ENCODE measurements around the gene ANKRD24. TPM values are rescaled to one million over a fixed set of nuclear protein-coding genes. Genes with fewer than 3 reads are reported as not detected.
A peak's percentile ranks its signal among the peaks of the same experiment; 100 is the strongest.
"Not testable (repeated sequence)": the region's sequence is repeated elsewhere in the genome, so short reads cannot be mapped to it uniquely, and the experiment has no call there.

Gene ANKRD24
- total and polyA plus RNA-seq, 7 donors, result 0.34 to 2.7 (median 0.46) TPM

DNA sequence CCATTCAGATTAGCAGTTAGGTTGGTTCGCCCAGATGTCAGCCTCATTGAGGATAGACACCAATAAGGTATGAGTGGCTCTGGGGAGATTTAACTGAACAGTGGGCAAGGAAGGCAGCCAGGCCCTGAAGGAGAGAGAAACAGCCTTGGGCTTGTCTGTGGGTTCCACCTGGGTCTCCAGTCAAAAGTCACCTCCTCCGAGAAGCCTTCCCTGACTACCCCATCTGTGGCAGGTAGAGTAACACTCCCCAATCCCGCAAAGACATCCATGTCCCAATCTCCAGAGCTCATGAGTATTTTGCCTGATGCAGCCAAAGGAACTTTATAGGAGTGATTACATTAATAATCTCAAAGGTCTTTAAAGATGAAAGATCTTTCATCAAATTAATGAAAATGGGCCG, 56.3 kb downstream of the ANKRD24 start:
- no peak overlapping the region for H3K27ac ChIP-seq
- intact Hi-C loops (cut with DNase I), result no loop called here
- H3K36me3 ChIP-seq (ENCODE audit: insufficient read depth in 1 of 2, low read depth in 1 of 2), result no peaks in the 10 kb centered on the region
- peaks cover 0 to 41% (median 9%) of the 10 kb centered on the region in 3 donors for H3K27me3 ChIP-seq (ENCODE audit: insufficient read depth in 3 of 3, low read length in 2 of 3)
- no peaks in the 10 kb centered on the region for H3K9me3 ChIP-seq
- WGBS, 3 donors, result 83 to 89% (median 88%) methylated on average over 4 of the region's 4 CpGs
- no peak for DNase-seq
- TF ChIP-seq CTCF (IDR thresholded peaks at IDR 0.05), result no peak
- ATAC-seq, result no peak
- no peak overlapping the region for H3K4me3 ChIP-seq
- H3K4me1 ChIP-seq, result no peaks in the 10 kb centered on the region

GRCh38 chr19:4241824-4242430, 59.4 kb downstream of the ANKRD24 start:
- ATAC-seq, result no peak
- Histone ChIP-seq H3K27me3 (ENCODE audit: insufficient read depth in 3 of 3, low read length in 2 of 3) (peaks cover 0 to 25% (median 9%) of the 10 kb centered on the region in 3 donors), H3K4me3 (no peak overlapping the region), H3K9me3 (no peaks in the 10 kb centered on the region), H3K27ac (no peak overlapping the region), H3K4me1 (no peaks in the 10 kb centered on the region), H3K36me3 (ENCODE audit: insufficient read depth in 1 of 2, low read depth in 1 of 2) (no peaks in the 10 kb centered on the region)
- 69 to 75% (median 70%) methylated on average over 5 of the region's 5 CpGs for WGBS, 3 donors
- no peak for DNase-seq
- no peak for TF ChIP-seq CTCF (IDR thresholded peaks at IDR 0.05)
- intact Hi-C loops (cut with DNase I), result no loop called here

GRCh38 chr19:4245938-4246337, 63.4 kb downstream of the ANKRD24 start:
- H3K4me1 ChIP-seq; DNase-seq; ATAC-seq; H3K9me3 ChIP-seq; H3K27ac ChIP-seq; H3K4me3 ChIP-seq; H3K27me3 ChIP-seq (ENCODE audit: insufficient read depth in 3 of 3, low read length in 2 of 3); intact Hi-C loops (cut with DNase I): not testable (repeated sequence)
- H3K36me3 ChIP-seq (ENCODE audit: insufficient read depth in 1 of 2, low read depth in 1 of 2), result peaks cover under 1 to 24% of the 10 kb centered on the region in 2 donors
- WGBS, 3 donors, result 95 to 97% (median 95%) methylated on average over 6 of the region's 6 CpGs

GRCh38 chr19:4246767-4247593, 64.5 kb downstream of the ANKRD24 start, which contains the start of gene YJU2:
Gene YJU2 (plus strand): TSS chr19:4247080. CDS start chr19:4247147, 67 bp downstream.
- intact Hi-C loops (cut with DNase I), result no loop called here
- 0% methylated on average over 41 to 45 of the region's 45 CpGs for WGBS, 3 donors
- DNase-seq, result peak; percentile 98 to 99
- H3K27me3 ChIP-seq (ENCODE audit: insufficient read depth in 3 of 3, low read length in 2 of 3), result peaks cover 0 to 1% (median under 1%) of the 10 kb centered on the region in 3 donors
- peaks cover 2 to 34% of the 10 kb centered on the region in 2 donors for H3K36me3 ChIP-seq (ENCODE audit: insufficient read depth in 1 of 2, low read depth in 1 of 2)
- ATAC-seq, result peak; percentile 98 to 99 (median 98)
- H3K4me1 ChIP-seq, result peaks cover 7% of the 10 kb centered on the region
- H3K9me3 ChIP-seq, result no peaks in the 10 kb centered on the region
- TF ChIP-seq CTCF (IDR thresholded peaks at IDR 0.05), result peak; percentile 34
- peak within 1 kb of the TSS; percentile 99 for H3K27ac ChIP-seq
- peak within 1 kb of the TSS; percentile 89 for H3K4me3 ChIP-seq

GRCh38 chr19:4256563-4256962, 74.1 kb downstream of the ANKRD24 start:
- no peak for TF ChIP-seq CTCF (IDR thresholded peaks at IDR 0.05)
- Histone ChIP-seq H3K9me3 (peaks cover 5% of the 10 kb centered on the region), H3K27me3 (ENCODE audit: insufficient read depth in 3 of 3, low read length in 2 of 3) (no peaks in the 10 kb centered on the region), H3K4me1 (no peaks in the 10 kb centered on the region), H3K36me3 (ENCODE audit: insufficient read depth in 1 of 2, low read depth in 1 of 2) (peaks cover 18 to 100% of the 10 kb centered on the region in 2 donors), H3K27ac (no peak overlapping the region), H3K4me3 (no peak overlapping the region)
- DNase-seq (no peak), ATAC-seq (no peak)
- intact Hi-C loops (cut with DNase I), result no loop called here
- 97 to 100% (median 98%) methylated on average over 4 of the region's 4 CpGs for WGBS, 3 donors

Data from psoas muscle (tissue), 8 donors.